HEK293 (cell line): ENCODE measurements around the gene NFKB1.

ENCODE experiments used
- CTCF ChIA-PET: fragments of 350-600 bp; formaldehyde crosslinking; extraction: SDS; loops from one replicate; lab custom pipeline; 2021; ENCODE audit warnings: antibody characterized with exemption; lab: Yijun Ruan, JAX
- POLR2A ChIA-PET: fragments of 300-600 bp; formaldehyde crosslinking; extraction: SDS; loops from one replicate; lab custom pipeline; 2020; ENCODE audit warnings: antibody characterized with exemption, inconsistent platforms; lab: Yijun Ruan, JAX
- H3K27ac ChIP-seq: fragments of 200-500 bp; sonication (Bioruptor generic); 2 replicates; pipeline ENCODE4 v1.5.1; 2014; ENCODE audit warnings: low read depth, low read length, control low read depth, inconsistent platforms; ENCODE audit errors: extremely low read depth
- H3K36me3 ChIP-seq, 2 experiments: fragments of 200-500 bp in 1 of 2; sonication (Bioruptor generic) in 1 of 2; 1 replicate in 1 of 2; 2 replicates in 1 of 2; pipeline ENCODE4 v1.5.1; 2014 to 2017; ENCODE audit warnings: inconsistent platforms in 2 of 2, low read length in 2 of 2; ENCODE audit not compliant: control insufficient read depth in 2 of 2, insufficient read depth in 1 of 2
- H3K4me1 ChIP-seq: fragments of 200-500 bp; sonication (Bioruptor generic); 2 replicates; pipeline ENCODE4 v1.5.1; 2014; ENCODE audit warnings: mild to moderate bottlenecking, low read length, inconsistent platforms; ENCODE audit not compliant: control insufficient read depth, insufficient read depth
- H3K4me3 ChIP-seq: 2 replicates; pipeline ENCODE4 v1.5.1; 2011; ENCODE audit warnings: low read depth, mild to moderate bottlenecking, control low read depth, low read length, moderate library complexity
- H3K9me3 ChIP-seq: fragments of 200-500 bp; sonication (Bioruptor generic); 2 replicates; pipeline ENCODE4 v1.5.1; 2014; ENCODE audit warnings: low read depth, low read length, inconsistent platforms; ENCODE audit not compliant: control insufficient read depth, insufficient read depth
- BCL11A ChIP-seq: fragments of 450-650 bp; formaldehyde crosslinking; IDR thresholded peaks from 2 replicates; pipeline ENCODE4 v1.5.1; 2016; ENCODE audit warnings: low read depth, missing biosample characterization, missing genetic modification characterization
- GFI1B ChIP-seq: fragments of 450-650 bp; formaldehyde crosslinking; IDR thresholded peaks from 2 replicates; pipeline ENCODE4 v1.5.1; 2016; ENCODE audit warnings: missing biosample characterization, missing genetic modification characterization
- KLF16 ChIP-seq: fragments of 450-650 bp; formaldehyde crosslinking; IDR thresholded peaks from 2 replicates; pipeline ENCODE4 v1.5.1; 2017; ENCODE audit warnings: missing biosample characterization, missing genetic modification characterization
- SETDB1 ChIP-seq: IDR thresholded peaks from one replicate; pipeline ENCODE4 v1.6.1; 2017; ENCODE audit warnings: mild to moderate bottlenecking, low read length, moderate library complexity, mixed read lengths; ENCODE audit not compliant: insufficient read length
- SP2 ChIP-seq: fragments of 450-650 bp; formaldehyde crosslinking; IDR thresholded peaks from 2 replicates; pipeline ENCODE4 v1.5.1; 2016; ENCODE audit warnings: missing biosample characterization, missing genetic modification characterization
- TCF7L2 ChIP-seq: IDR thresholded peaks from 2 replicates; pipeline ENCODE4 v1.6.1; 2011; ENCODE audit warnings: low read depth, mild to moderate bottlenecking, inconsistent platforms, low read length, moderate library complexity, borderline replicate concordance
- ZFP69B ChIP-seq: fragments of 450-650 bp; formaldehyde crosslinking; IDR thresholded peaks from 2 replicates; pipeline ENCODE4 v1.5.1; 2016; ENCODE audit warnings: missing biosample characterization, missing genetic modification characterization
- ZNF133 ChIP-seq: fragments of 450-650 bp; formaldehyde crosslinking; IDR thresholded peaks from 2 replicates; pipeline ENCODE4 v1.5.1; 2016; ENCODE audit warnings: missing biosample characterization, missing genetic modification characterization
- ZNF169 ChIP-seq: fragments of 450-650 bp; formaldehyde crosslinking; IDR thresholded peaks from 2 replicates; pipeline ENCODE4 v1.5.1; 2016; ENCODE audit warnings: missing biosample characterization, missing genetic modification characterization
- ZNF214 ChIP-seq: fragments of 450-650 bp; formaldehyde crosslinking; IDR thresholded peaks from 2 replicates; pipeline ENCODE4 v1.5.1; 2017; ENCODE audit warnings: missing biosample characterization, mild to moderate bottlenecking, missing genetic modification characterization, borderline replicate concordance
- ZNF223 ChIP-seq: fragments of 450-650 bp; formaldehyde crosslinking; IDR thresholded peaks from 2 replicates; pipeline ENCODE4 v1.5.1; 2016; ENCODE audit warnings: missing biosample characterization, missing genetic modification characterization
- ZNF23 ChIP-seq: fragments of 450-650 bp; formaldehyde crosslinking; IDR thresholded peaks from 2 replicates; pipeline ENCODE4 v1.5.1; 2016; ENCODE audit warnings: missing biosample characterization, missing genetic modification characterization, borderline replicate concordance
- ZNF354C ChIP-seq: fragments of 450-650 bp; formaldehyde crosslinking; IDR thresholded peaks from 2 replicates; pipeline ENCODE4 v1.5.1; 2016; ENCODE audit warnings: missing biosample characterization, missing genetic modification characterization, low read depth, borderline replicate concordance
- ZNF391 ChIP-seq: fragments of 450-650 bp; formaldehyde crosslinking; IDR thresholded peaks from 2 replicates; pipeline ENCODE4 v1.5.1; 2016; ENCODE audit warnings: low read depth, missing biosample characterization, missing genetic modification characterization, borderline replicate concordance
- ZNF423 ChIP-seq: fragments of 450-650 bp; formaldehyde crosslinking; IDR thresholded peaks from 2 replicates; pipeline ENCODE4 v1.5.1; 2016; ENCODE audit warnings: missing biosample characterization, missing genetic modification characterization
- ZNF561 ChIP-seq: fragments of 450-650 bp; IDR thresholded peaks from 2 replicates; pipeline ENCODE4 v1.5.1; 2018; ENCODE audit warnings: missing biosample characterization, missing genetic modification characterization, borderline replicate concordance
- ZNF624 ChIP-seq: fragments of 450-650 bp; formaldehyde crosslinking; IDR thresholded peaks from 2 replicates; pipeline ENCODE4 v1.5.1; 2017; ENCODE audit warnings: missing biosample characterization, missing genetic modification characterization
- ZNF626 ChIP-seq: fragments of 450-650 bp; sonication (Bioruptor Pico); formaldehyde crosslinking; IDR thresholded peaks from 2 replicates; pipeline ENCODE4 v1.5.1; 2018; ENCODE audit warnings: missing biosample characterization, missing genetic modification characterization, inconsistent platforms
- ZNF677 ChIP-seq: fragments of 450-650 bp; IDR thresholded peaks from 2 replicates; pipeline ENCODE4 v1.5.0; 2018; ENCODE audit warnings: missing biosample characterization, mild to moderate bottlenecking, missing genetic modification characterization, moderate library complexity
- ZNF837 ChIP-seq: fragments of 450-650 bp; formaldehyde crosslinking; IDR thresholded peaks from 2 replicates; pipeline ENCODE4 v1.5.1; 2016; ENCODE audit warnings: missing biosample characterization, missing genetic modification characterization
- TF ChIP-seq, protein P1 (sequence below): fragments of 450-650 bp; formaldehyde crosslinking; IDR thresholded peaks from 2 replicates; pipeline ENCODE4 v1.5.1; 2017; ENCODE audit warnings: missing biosample characterization, missing genetic modification characterization
- TF ChIP-seq, protein P2 (sequence below): fragments of 450-650 bp; formaldehyde crosslinking; IDR thresholded peaks from 2 replicates; pipeline ENCODE4 v1.5.1; 2016; ENCODE audit warnings: missing biosample characterization, missing genetic modification characterization
- TF ChIP-seq, protein P3 (sequence below): fragments of 450-650 bp; formaldehyde crosslinking; IDR thresholded peaks from 2 replicates; pipeline ENCODE4 v1.5.1; 2016; ENCODE audit warnings: missing biosample characterization, missing genetic modification characterization
- TF ChIP-seq, protein P4 (sequence below): fragments of 450-650 bp; formaldehyde crosslinking; IDR thresholded peaks from 2 replicates; pipeline ENCODE4 v1.5.1; 2017; ENCODE audit warnings: missing biosample characterization, missing genetic modification characterization
- TF ChIP-seq, protein P5 (sequence below): fragments of 450-650 bp; formaldehyde crosslinking; IDR thresholded peaks from 2 replicates; pipeline ENCODE4 v1.5.1; 2016; ENCODE audit warnings: missing biosample characterization, missing genetic modification characterization

NFKB1 gene

DNA sequence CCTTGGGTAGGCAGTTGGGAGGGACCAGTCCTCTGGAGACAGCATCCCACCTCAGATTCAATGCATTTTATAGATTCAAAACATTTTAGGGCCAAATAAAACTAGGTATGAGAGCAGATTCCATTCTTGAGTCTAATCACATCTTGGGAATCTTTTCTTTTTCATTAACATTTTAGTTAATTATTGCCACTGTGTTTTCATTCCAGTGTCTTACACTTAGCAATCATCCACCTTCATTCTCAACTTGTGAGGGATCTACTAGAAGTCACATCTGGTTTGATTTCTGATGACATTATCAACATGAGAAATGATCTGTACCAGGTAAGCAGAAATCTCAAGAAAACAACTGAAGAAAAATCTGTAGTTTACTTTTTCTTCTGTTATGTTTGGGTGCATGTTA, 99.5 kb downstream of the NFKB1 start:
- no peak for TF ChIP-seq ZNF133
- no peak for TF ChIP-seq ZNF423 (tag by site-specific recombination)
- no peak for TF ChIP-seq ZNF561 (tag by site-specific recombination)
- TF ChIP-seq, protein P1, sequence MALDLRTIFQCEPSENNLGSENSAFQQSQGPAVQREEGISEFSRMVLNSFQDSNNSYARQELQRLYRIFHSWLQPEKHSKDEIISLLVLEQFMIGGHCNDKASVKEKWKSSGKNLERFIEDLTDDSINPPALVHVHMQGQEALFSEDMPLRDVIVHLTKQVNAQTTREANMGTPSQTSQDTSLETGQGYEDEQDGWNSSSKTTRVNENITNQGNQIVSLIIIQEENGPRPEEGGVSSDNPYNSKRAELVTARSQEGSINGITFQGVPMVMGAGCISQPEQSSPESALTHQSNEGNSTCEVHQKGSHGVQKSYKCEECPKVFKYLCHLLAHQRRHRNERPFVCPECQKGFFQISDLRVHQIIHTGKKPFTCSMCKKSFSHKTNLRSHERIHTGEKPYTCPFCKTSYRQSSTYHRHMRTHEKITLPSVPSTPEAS (tag by site-specific recombination) = no peak
- no peak for TF ChIP-seq ZFP69B (tag by site-specific recombination)
- TF ChIP-seq BCL11A (tag by site-specific recombination) = no peak
- no peak for TF ChIP-seq ZNF223 (tag by site-specific recombination)
- no peak for TF ChIP-seq ZNF214 (tag by site-specific recombination)
- TF ChIP-seq, protein P2, sequence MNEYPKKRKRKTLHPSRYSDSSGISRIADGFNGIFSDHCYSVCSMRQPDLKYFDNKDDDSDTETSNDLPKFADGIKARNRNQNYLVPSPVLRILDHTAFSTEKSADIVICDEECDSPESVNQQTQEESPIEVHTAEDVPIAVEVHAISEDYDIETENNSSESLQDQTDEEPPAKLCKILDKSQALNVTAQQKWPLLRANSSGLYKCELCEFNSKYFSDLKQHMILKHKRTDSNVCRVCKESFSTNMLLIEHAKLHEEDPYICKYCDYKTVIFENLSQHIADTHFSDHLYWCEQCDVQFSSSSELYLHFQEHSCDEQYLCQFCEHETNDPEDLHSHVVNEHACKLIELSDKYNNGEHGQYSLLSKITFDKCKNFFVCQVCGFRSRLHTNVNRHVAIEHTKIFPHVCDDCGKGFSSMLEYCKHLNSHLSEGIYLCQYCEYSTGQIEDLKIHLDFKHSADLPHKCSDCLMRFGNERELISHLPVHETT = no peak
- TF ChIP-seq ZNF837 (tag by site-specific recombination) = no peak
- ChIA-PET CTCF (no interaction called here), POLR2A (no interaction called here)
- Histone ChIP-seq H3K9me3 (no peaks in the 10 kb centered on the region), H3K36me3 (peaks cover 0 to 45% of the 10 kb centered on the region in 2 experiments; a peak in 1 of 3 replicates), H3K4me3 (no peak overlapping the region), H3K27ac (no peak overlapping the region), H3K4me1 (no peaks in the 10 kb centered on the region)

DNA sequence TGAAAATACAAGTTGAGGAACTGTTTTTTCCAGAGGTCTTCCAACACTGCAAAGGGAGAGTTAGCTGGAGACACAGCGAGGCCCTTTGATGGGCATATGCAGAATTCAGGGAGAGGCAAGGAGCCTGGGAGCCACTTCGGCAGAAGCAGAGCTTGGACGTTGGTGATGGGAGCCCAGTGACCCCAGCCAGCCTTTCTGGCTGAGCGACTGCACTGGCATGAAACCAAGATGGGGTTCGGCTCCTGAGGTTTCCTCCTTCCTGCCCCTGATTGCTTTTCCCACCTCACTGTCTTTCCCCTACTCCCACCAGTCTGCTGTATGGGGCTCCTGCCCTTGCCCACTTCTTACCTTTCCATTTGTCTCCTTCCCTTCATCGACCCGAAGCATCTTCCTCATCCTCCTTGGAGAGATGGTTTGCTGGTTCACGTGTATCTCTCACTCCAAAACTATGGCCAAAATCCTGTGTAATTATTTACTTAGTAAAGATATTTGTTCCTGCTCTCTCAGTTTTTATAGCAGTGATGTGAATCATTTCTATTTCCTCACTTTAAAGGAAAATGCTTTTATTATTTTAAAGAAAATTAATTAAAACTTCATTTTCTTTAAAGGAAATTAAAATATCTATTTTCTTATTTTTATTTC, 100.5 kb downstream of the NFKB1 start:
- Histone ChIP-seq H3K4me1 (no peaks in the 10 kb centered on the region), H3K36me3 (peaks cover 0 to 43% of the 10 kb centered on the region in 2 experiments; a peak in 1 of 3 replicates), H3K4me3 (no peak overlapping the region), H3K27ac (no peak overlapping the region), H3K9me3 (no peaks in the 10 kb centered on the region)
- CTCF ChIA-PET = no interaction called here
- POLR2A ChIA-PET = no interaction called here
- TF ChIP-seq, protein P3, sequence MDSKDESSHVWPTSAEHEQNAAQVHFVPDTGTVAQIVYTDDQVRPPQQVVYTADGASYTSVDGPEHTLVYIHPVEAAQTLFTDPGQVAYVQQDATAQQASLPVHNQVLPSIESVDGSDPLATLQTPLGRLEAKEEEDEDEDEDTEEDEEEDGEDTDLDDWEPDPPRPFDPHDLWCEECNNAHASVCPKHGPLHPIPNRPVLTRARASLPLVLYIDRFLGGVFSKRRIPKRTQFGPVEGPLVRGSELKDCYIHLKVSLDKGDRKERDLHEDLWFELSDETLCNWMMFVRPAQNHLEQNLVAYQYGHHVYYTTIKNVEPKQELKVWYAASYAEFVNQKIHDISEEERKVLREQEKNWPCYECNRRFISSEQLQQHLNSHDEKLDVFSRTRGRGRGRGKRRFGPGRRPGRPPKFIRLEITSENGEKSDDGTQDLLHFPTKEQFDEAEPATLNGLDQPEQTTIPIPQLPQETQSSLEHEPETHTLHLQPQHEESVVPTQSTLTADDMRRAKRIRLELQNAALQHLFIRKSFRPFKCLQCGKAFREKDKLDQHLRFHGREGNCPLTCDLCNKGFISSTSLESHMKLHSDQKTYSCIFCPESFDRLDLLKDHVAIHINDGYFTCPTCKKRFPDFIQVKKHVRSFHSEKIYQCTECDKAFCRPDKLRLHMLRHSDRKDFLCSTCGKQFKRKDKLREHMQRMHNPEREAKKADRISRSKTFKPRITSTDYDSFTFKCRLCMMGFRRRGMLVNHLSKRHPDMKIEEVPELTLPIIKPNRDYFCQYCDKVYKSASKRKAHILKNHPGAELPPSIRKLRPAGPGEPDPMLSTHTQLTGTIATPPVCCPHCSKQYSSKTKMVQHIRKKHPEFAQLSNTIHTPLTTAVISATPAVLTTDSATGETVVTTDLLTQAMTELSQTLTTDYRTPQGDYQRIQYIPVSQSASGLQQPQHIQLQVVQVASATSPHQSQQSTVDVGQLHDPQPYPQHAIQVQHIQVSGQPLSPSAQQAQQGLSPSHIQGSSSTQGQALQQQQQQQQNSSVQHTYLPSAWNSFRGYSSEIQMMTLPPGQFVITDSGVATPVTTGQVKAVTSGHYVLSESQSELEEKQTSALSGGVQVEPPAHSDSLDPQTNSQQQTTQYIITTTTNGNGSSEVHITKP (tag by site-specific recombination) = no peak
- TF ChIP-seq, protein P4, sequence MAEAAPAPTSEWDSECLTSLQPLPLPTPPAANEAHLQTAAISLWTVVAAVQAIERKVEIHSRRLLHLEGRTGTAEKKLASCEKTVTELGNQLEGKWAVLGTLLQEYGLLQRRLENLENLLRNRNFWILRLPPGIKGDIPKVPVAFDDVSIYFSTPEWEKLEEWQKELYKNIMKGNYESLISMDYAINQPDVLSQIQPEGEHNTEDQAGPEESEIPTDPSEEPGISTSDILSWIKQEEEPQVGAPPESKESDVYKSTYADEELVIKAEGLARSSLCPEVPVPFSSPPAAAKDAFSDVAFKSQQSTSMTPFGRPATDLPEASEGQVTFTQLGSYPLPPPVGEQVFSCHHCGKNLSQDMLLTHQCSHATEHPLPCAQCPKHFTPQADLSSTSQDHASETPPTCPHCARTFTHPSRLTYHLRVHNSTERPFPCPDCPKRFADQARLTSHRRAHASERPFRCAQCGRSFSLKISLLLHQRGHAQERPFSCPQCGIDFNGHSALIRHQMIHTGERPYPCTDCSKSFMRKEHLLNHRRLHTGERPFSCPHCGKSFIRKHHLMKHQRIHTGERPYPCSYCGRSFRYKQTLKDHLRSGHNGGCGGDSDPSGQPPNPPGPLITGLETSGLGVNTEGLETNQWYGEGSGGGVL (tag by site-specific recombination) = no peak
- TF ChIP-seq SP2 (tag by site-specific recombination) (no peak), ZNF391 (tag by site-specific recombination) (no peak), ZNF677 (no peak), ZNF354C (tag by site-specific recombination) (no peak), ZNF626 (tag by site-specific recombination) (no peak), ZNF23 (tag by site-specific recombination) (no peak), TCF7L2 (no peak), KLF16 (tag by site-specific recombination) (no peak), ZNF624 (tag by site-specific recombination) (no peak), GFI1B (tag by site-specific recombination) (no peak), SETDB1 (no peak), ZNF169 (tag by site-specific recombination) (no peak)
- TF ChIP-seq, protein P5, sequence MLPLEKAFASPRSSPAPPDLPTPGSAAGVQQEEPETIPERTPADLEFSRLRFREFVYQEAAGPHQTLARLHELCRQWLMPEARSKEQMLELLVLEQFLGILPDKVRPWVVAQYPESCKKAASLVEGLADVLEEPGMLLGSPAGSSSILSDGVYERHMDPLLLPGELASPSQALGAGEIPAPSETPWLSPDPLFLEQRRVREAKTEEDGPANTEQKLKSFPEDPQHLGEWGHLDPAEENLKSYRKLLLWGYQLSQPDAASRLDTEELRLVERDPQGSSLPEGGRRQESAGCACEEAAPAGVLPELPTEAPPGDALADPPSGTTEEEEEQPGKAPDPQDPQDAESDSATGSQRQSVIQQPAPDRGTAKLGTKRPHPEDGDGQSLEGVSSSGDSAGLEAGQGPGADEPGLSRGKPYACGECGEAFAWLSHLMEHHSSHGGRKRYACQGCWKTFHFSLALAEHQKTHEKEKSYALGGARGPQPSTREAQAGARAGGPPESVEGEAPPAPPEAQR (tag by site-specific recombination) = no peak
